GM23338 (cell line): ENCODE measurements around the gene XRCC5.

ENCODE experiments used
- CTCF ChIP-seq, 2 experiments: fragments of 200-600 bp in 1 of 2; sonication (generic) in 1 of 2; conservative IDR thresholded peaks; 2 replicates each; pipeline versions ENCODE4 v1.5.1 to v1.6.1; 2016 to 2017; ENCODE audit warnings: antibody characterized with exemption in 2 of 2, low read depth in 2 of 2, mild to moderate bottlenecking in 2 of 2, moderate library complexity in 1 of 2
- EZH2 ChIP-seq: fragments of 200-600 bp; sonication (generic); IDR thresholded peaks from one replicate; pipeline ENCODE4 v1.8.0; 2017; ENCODE audit warnings: antibody characterized with exemption, mild to moderate bottlenecking, low read depth; ENCODE audit not compliant: unreplicated experiment
- EZH2phosphoT487 ChIP-seq: fragments of 200-600 bp; sonication (generic); IDR thresholded peaks from one replicate; pipeline ENCODE4 v1.8.1; 2018; ENCODE audit warnings: antibody characterized with exemption; ENCODE audit not compliant: unreplicated experiment
- POLR2AphosphoS5 ChIP-seq: IDR thresholded peaks from 2 replicates; pipeline ENCODE4 v1.6.1; 2016; ENCODE audit warnings: antibody characterized with exemption, low read depth
- STAT1 ChIP-seq: IDR thresholded peaks from one replicate; pipeline ENCODE4 v1.6.1; 2016; ENCODE audit warnings: antibody characterized with exemption; ENCODE audit not compliant: unreplicated experiment

DNA sequence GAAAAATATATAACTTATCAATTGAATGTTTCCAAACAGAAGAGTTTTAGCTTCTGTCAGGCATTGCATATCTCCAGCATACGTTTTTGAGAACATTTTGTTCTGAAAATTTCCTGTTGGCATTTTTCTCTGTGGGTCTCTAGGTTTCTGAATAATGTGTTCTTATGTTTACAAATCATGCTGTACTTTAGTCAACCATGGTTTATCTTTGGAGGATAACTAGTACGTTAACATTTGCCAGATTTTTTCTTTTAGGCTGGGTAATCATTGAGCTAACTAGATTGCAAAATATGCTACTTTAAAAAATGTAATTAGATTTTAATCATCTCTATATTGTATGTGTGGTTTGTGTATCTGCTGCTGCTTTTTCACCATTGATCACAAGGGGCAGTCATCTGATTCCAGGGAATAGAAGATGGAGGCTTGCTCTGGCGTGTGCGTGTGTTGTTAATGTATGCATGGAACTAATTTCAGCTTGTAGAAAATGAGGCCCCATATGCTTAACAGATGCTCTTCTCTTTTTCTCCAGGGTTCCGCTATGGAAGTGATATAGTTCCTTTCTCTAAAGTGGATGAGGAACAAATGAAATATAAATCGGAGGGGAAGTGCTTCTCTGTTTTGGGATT lies 21.3 kb downstream of the XRCC5 start:
- no peak for TF ChIP-seq POLR2AphosphoS5
- TF ChIP-seq CTCF (conservative IDR thresholded peaks at IDR 0.05; ENCODE audit: low read depth in 2 of 2), result no peak
- no peak for TF ChIP-seq EZH2phosphoT487
- TF ChIP-seq STAT1, result no peak
- no peak for TF ChIP-seq EZH2
